MM.1S (cell line): ENCODE data around the gene APBB1IP.

ENCODE experiments used
- DNase-seq: peaks from one replicate; pipeline ENCODE4 v3.0.0-alpha.2; 2015
- H2AFZ ChIP-seq: fragments of 300-600 bp; sonication (generic); 2 replicates; pipeline ENCODE4 v1.6.0; 2016; ENCODE audit warnings: antibody characterized with exemption, low read length
- H3F3A ChIP-seq: fragments of 300-600 bp; sonication (generic); 2 replicates; pipeline ENCODE4 v1.6.1; 2016; ENCODE audit warnings: mild to moderate bottlenecking, antibody characterized with exemption, low read length, moderate library complexity, mixed read lengths; ENCODE audit not compliant: insufficient read depth
- H3K27ac ChIP-seq: fragments of 300-600 bp; sonication (generic); 2 replicates; pipeline ENCODE4 v1.5.1; 2016; ENCODE audit warnings: mild to moderate bottlenecking, low read length
- H3K27me3 ChIP-seq: fragments of 300-600 bp; sonication (generic); replicated peaks from 2 replicates; pipeline ENCODE4 v1.6.0; 2016; ENCODE audit warnings: low read length; ENCODE audit not compliant: insufficient read depth
- H3K36me3 ChIP-seq: fragments of 300-600 bp; sonication (generic); replicated peaks from 2 replicates; pipeline ENCODE4 v1.6.1; 2016; ENCODE audit warnings: mild to moderate bottlenecking, low read length, mixed read lengths; ENCODE audit not compliant: insufficient read depth
- H3K4me1 ChIP-seq: fragments of 300-600 bp; sonication (generic); 2 replicates; pipeline ENCODE4 v1.6.1; 2016; ENCODE audit warnings: low read length, mixed read lengths
- H3K4me2 ChIP-seq: fragments of 300-600 bp; sonication (generic); 2 replicates; pipeline ENCODE4 v1.6.0; 2016; ENCODE audit warnings: low read depth, low read length
- H3K4me3 ChIP-seq: fragments of 300-600 bp; sonication (generic); 2 replicates; pipeline ENCODE4 v1.5.1; 2016; ENCODE audit warnings: low read length, mixed read lengths
- H3K79me2 ChIP-seq: fragments of 300-600 bp; sonication (generic); 2 replicates; pipeline ENCODE4 v1.6.1; 2016; ENCODE audit warnings: mixed run types, low read length, mixed read lengths
- H3K9ac ChIP-seq: fragments of 300-600 bp; sonication (generic); 2 replicates; pipeline ENCODE4 v1.6.1; 2016; ENCODE audit warnings: low read length, mixed read lengths
- H3K9me2 ChIP-seq: fragments of 300-600 bp; sonication (generic); replicated peaks from 2 replicates; pipeline ENCODE4 v1.6.1; 2016; ENCODE audit warnings: mild to moderate bottlenecking, low read length, mixed read lengths; ENCODE audit not compliant: insufficient read depth
- H3K9me3 ChIP-seq: fragments of 300-600 bp; sonication (generic); replicated peaks from 2 replicates; pipeline ENCODE4 v1.6.1; 2016; ENCODE audit warnings: mild to moderate bottlenecking, low read length, mixed read lengths; ENCODE audit not compliant: insufficient read depth
- H4K20me1 ChIP-seq: fragments of 300-600 bp; sonication (generic); 2 replicates; pipeline ENCODE4 v1.6.1; 2016; ENCODE audit warnings: mild to moderate bottlenecking, low read length, moderate library complexity, mixed read lengths; ENCODE audit not compliant: insufficient read depth
- EZH2 ChIP-seq: fragments of 300-600 bp; sonication (generic); optimal IDR thresholded peaks from 2 replicates; pipeline ENCODE3; 2017; ENCODE audit warnings: low read depth, mild to moderate bottlenecking, antibody characterized with exemption, low read length, mixed read lengths
- EZH2phosphoT487 ChIP-seq: fragments of 300-600 bp; sonication (generic); IDR thresholded peaks from 2 replicates; pipeline ENCODE4 v1.6.1; 2018; ENCODE audit warnings: antibody characterized with exemption, low read length
- TF ChIP-seq, protein P1 (sequence below): fragments of 300-600 bp; sonication (generic); IDR thresholded peaks from 2 replicates; pipeline ENCODE4 v1.5.1; 2016; ENCODE audit warnings: antibody characterized with exemption, low read length, mixed read lengths

The APBB1IP gene

DNA sequence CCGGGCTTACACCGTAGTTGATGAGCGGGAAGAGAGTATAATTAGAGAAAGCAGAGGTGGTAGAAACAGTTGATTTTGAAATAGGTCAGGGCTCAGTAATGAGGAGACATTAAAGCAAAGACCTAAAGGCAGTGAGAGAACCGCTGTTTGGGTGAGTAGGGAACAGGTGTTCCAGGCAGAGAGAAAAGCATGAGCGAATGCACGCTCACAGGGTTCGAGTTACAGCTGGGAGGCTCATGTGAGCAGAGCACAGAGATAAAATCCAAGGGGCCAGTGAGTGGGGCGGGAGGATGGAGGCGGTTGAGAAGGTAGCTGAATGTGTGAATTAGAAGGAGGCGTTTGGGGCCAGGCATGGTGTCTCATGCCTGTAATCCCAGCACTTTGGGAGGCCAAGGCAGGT is 39.9 kb downstream of the APBB1IP start:
- Histone ChIP-seq H3K9me3 (no peaks in the 10 kb centered on the region), H3K4me1 (no peaks in the 10 kb centered on the region), H3K36me3 (no peaks in the 10 kb centered on the region), H2AFZ (no peak overlapping the region), H3K9me2 (no peaks in the 10 kb centered on the region), H3K4me2 (no peak overlapping the region), H3F3A (no peaks in the 10 kb centered on the region), H3K4me3 (no peak overlapping the region), H3K79me2 (no peaks in the 10 kb centered on the region), H3K27ac (no peak overlapping the region), H3K9ac (no peak overlapping the region), H3K27me3 (no peaks in the 10 kb centered on the region), H4K20me1 (no peaks in the 10 kb centered on the region)
- no peak for DNase-seq
- no peak for TF ChIP-seq EZH2phosphoT487
- TF ChIP-seq EZH2, result no peak
- TF ChIP-seq, protein P1, sequence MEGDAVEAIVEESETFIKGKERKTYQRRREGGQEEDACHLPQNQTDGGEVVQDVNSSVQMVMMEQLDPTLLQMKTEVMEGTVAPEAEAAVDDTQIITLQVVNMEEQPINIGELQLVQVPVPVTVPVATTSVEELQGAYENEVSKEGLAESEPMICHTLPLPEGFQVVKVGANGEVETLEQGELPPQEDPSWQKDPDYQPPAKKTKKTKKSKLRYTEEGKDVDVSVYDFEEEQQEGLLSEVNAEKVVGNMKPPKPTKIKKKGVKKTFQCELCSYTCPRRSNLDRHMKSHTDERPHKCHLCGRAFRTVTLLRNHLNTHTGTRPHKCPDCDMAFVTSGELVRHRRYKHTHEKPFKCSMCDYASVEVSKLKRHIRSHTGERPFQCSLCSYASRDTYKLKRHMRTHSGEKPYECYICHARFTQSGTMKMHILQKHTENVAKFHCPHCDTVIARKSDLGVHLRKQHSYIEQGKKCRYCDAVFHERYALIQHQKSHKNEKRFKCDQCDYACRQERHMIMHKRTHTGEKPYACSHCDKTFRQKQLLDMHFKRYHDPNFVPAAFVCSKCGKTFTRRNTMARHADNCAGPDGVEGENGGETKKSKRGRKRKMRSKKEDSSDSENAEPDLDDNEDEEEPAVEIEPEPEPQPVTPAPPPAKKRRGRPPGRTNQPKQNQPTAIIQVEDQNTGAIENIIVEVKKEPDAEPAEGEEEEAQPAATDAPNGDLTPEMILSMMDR, result no peak

DNA sequence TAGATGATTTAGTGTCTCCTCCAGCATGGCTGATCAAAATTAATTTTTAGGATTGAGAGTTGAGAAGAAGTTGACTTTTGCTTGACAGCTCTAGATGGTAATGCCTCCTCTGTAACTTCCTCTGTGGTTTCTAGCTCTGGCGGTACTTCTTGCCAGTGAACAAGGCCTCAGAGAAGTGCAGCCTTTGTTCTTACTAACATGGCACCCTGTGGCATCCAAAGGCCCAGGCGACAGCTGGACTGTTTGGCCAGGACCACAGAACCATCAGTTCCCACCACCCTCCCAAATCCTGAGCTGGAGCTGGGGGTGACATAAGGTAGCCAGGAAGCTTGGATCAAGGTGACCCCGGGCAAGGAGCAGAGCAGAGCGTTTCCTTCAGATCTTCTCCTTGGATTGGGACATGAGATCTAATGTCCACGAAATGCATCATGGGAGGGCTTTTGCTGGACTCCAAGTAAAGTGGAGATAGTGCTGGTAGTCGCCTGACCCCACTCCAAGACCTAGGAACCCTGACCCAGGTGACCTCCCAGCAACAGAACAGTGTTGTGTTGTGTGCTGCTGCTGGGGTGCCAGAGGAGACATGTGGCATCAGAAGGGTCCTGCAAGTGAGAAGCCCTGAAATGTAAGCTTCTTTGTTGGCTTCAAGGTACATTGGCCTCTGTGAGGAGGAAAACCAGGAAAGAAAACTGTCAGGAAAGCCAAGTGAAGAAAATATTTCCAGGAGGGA is 41.8 kb downstream of the APBB1IP start:
- Histone ChIP-seq H3K9me2 (no peaks in the 10 kb centered on the region), H3K9ac (no peak overlapping the region), H3K9me3 (no peaks in the 10 kb centered on the region), H3K4me3 (no peak overlapping the region), H4K20me1 (no peaks in the 10 kb centered on the region), H2AFZ (no peak overlapping the region), H3K4me1 (no peaks in the 10 kb centered on the region), H3K4me2 (no peak overlapping the region), H3K36me3 (no peaks in the 10 kb centered on the region), H3F3A (no peaks in the 10 kb centered on the region), H3K79me2 (no peaks in the 10 kb centered on the region), H3K27ac (no peak overlapping the region), H3K27me3 (no peaks in the 10 kb centered on the region)
- TF ChIP-seq, protein P1, result no peak
- TF ChIP-seq EZH2phosphoT487 (no peak), EZH2 (no peak)
- DNase-seq, result no peak

DNA sequence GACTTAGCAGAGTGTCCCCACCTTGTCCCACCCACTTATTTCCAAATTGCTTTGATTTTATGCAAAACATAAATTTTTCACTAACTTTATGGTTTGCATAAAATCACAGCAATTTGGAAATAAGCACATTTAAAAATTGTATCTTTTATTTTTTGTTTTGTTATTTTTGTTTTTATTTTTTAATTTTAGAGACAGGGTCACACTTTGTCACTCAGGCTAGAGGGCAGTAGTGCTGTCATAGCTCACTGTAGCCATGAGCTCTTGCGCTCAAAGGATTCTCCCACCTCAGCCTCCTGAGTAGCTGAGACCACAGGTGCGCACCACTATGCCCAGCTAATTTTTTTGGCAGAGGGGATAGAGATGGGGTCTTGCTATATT is 43.2 kb downstream of the APBB1IP start:
- Histone ChIP-seq H3K9me3 (no peaks in the 10 kb centered on the region), H3K4me2 (no peak overlapping the region), H3K36me3 (no peaks in the 10 kb centered on the region), H3K27ac (no peak overlapping the region), H3K27me3 (no peaks in the 10 kb centered on the region), H3K9me2 (no peaks in the 10 kb centered on the region), H4K20me1 (no peaks in the 10 kb centered on the region), H2AFZ (no peak overlapping the region), H3K79me2 (no peaks in the 10 kb centered on the region), H3K4me3 (no peak overlapping the region), H3F3A (no peaks in the 10 kb centered on the region), H3K4me1 (no peaks in the 10 kb centered on the region), H3K9ac (no peak overlapping the region)
- DNase-seq, result no peak
- TF ChIP-seq EZH2phosphoT487 (no peak), EZH2 (no peak)
- TF ChIP-seq, protein P1, result no peak
